ENCODE results near the gene LSM7.

DNA sequence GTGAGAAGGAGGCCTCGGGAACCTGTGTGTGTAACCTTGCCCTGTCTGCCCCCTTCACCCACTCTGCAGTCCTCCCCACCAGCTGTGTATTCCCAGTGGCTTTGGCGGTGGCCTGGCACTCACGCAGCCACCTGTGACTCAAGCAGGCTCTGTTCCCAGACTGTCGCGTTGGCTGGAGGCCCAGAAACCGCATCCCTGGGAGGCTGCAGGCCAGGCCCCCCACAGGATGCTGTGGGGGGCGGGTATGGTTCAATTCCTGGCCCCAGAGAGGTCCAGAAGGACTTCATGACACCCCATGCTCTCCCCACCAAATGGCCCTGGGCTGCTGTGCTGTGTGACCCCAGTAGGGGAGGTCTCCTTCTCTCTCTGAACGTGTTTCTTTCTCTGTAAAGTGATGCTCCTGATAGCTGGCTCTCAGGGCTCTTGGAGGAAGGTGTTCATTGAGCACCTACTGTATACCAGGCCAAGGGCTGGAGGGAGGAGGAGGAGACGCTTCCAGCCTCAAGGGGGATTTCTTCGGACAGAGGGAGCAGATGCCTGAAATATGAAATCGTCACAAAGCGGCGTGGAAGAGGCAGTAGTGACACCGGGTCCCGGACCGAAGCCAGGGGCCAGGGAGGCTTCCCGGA lies 18.5 kb downstream of the LSM7 start:
- TF ChIP-seq, protein P1, sequence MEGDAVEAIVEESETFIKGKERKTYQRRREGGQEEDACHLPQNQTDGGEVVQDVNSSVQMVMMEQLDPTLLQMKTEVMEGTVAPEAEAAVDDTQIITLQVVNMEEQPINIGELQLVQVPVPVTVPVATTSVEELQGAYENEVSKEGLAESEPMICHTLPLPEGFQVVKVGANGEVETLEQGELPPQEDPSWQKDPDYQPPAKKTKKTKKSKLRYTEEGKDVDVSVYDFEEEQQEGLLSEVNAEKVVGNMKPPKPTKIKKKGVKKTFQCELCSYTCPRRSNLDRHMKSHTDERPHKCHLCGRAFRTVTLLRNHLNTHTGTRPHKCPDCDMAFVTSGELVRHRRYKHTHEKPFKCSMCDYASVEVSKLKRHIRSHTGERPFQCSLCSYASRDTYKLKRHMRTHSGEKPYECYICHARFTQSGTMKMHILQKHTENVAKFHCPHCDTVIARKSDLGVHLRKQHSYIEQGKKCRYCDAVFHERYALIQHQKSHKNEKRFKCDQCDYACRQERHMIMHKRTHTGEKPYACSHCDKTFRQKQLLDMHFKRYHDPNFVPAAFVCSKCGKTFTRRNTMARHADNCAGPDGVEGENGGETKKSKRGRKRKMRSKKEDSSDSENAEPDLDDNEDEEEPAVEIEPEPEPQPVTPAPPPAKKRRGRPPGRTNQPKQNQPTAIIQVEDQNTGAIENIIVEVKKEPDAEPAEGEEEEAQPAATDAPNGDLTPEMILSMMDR (IDR thresholded peaks at IDR 0.05) = no peak
- TF ChIP-seq, protein P2, sequence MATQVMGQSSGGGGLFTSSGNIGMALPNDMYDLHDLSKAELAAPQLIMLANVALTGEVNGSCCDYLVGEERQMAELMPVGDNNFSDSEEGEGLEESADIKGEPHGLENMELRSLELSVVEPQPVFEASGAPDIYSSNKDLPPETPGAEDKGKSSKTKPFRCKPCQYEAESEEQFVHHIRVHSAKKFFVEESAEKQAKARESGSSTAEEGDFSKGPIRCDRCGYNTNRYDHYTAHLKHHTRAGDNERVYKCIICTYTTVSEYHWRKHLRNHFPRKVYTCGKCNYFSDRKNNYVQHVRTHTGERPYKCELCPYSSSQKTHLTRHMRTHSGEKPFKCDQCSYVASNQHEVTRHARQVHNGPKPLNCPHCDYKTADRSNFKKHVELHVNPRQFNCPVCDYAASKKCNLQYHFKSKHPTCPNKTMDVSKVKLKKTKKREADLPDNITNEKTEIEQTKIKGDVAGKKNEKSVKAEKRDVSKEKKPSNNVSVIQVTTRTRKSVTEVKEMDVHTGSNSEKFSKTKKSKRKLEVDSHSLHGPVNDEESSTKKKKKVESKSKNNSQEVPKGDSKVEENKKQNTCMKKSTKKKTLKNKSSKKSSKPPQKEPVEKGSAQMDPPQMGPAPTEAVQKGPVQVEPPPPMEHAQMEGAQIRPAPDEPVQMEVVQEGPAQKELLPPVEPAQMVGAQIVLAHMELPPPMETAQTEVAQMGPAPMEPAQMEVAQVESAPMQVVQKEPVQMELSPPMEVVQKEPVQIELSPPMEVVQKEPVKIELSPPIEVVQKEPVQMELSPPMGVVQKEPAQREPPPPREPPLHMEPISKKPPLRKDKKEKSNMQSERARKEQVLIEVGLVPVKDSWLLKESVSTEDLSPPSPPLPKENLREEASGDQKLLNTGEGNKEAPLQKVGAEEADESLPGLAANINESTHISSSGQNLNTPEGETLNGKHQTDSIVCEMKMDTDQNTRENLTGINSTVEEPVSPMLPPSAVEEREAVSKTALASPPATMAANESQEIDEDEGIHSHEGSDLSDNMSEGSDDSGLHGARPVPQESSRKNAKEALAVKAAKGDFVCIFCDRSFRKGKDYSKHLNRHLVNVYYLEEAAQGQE (IDR thresholded peaks at IDR 0.05; ENCODE audit: insufficient read depth in 1 of 2, low read depth in 2 of 2, low read length in 1 of 2) = no peak

Data from Panc1 (cell line).